ENCODE results near the gene TTLL3. TPM values are rescaled to one million over a fixed set of nuclear protein-coding genes. Genes with fewer than 3 reads are reported as not detected.

The TTLL3 gene
- total and polyA plus RNA-seq, 2 of the 13 experiments (the other 11 are each of a cell fraction or from before 2014, with no cell fraction given) = 9.5 to 51.2 TPM

DNA sequence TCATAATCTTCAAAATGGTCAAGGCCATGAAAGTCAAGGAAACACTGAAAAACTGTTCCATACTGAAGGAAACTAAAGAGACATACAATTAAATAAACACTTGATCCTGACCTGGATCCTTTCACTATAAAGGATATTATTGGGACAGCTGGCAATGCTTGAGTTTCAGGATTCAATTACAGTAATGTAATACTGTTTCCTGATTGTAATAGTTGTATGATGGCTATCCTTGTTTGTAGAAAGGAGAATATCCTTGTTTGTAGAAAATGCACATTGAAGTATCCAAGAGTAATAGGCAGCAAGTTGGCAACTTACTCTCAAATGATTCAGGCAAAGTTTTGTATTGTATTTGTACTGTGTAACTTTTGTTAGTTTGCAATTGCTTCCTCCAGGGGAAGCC, 65.4 kb downstream of the TTLL3 start:
- no peak for ATAC-seq
- CTCF ChIA-PET (ENCODE audit: low intra/inter-chr PET ratio, low total read pairs) = no interaction called here

More for the DNA sequence above, 65.4 kb downstream of the TTLL3 start:
- no peaks in the 10 kb centered on the region for H3K27me3 ChIP-seq (ENCODE audit: control insufficient read depth in 1 of 2, insufficient read depth in 2 of 2, low read length in 2 of 2)
- POLR2A ChIA-PET = interaction anchor here (1.0 to 3.2 kb wide), 4 partner anchors 11 to 58 kb away, joined by 3 to 9 read pairs (median 5); partner anchors contain the start of gene RPUSD3
- no peaks in the 10 kb centered on the region for H4K20me1 ChIP-seq (ENCODE audit: insufficient read depth, low read length)
- no peak for FAIRE-seq
- H2AFZ ChIP-seq (ENCODE audit: low read length) = no peak overlapping the region
- in situ Hi-C loops (cut with HindIII; ENCODE audit: extremely low pct_ligation_motif_present, low pct_unique_long_range_greater_than_20kb) = no loop called here
- H3K4me3 ChIP-seq (replicated peaks in 1 of 3; ENCODE audit: insufficient read depth in 1 of 3, low read depth in 2 of 3, low read length in 3 of 3) = no peak overlapping the region
- no peak overlapping the region for H3K27ac ChIP-seq (ENCODE audit: extremely low read length, insufficient read depth, low read length)
- H3K4me2 ChIP-seq (ENCODE audit: low read depth, low read length) = no peak overlapping the region
- DNase-seq (ENCODE audit: low spot score) = no peak
- no TSS peak for BruUV-seq (replicated peaks)
- peaks cover 41% of the 10 kb centered on the region for H3K4me1 ChIP-seq (ENCODE audit: insufficient read depth, low read length)
- TF ChIP-seq ZNF839 (CRISPR knock-in tag; IDR thresholded peaks at IDR 0.05; ENCODE audit: borderline replicate concordance) (no peak), NR2F1 (CRISPR knock-in tag; IDR thresholded peaks at IDR 0.05) (no peak), ZNF713 (CRISPR knock-in tag; IDR thresholded peaks at IDR 0.05) (no peak), MAFG (CRISPR knock-in tag; IDR thresholded peaks at IDR 0.05) (no peak), MAFK (conservative IDR thresholded peaks at IDR 0.05 in 1 of 2, IDR thresholded peaks at IDR 0.05 in 1 of 2; ENCODE audit: low read length in 2 of 2) (no peak), ZNF746 (CRISPR knock-in tag; IDR thresholded peaks at IDR 0.05) (no peak), FOXO1 (CRISPR knock-in tag; IDR thresholded peaks at IDR 0.05) (no peak), HOXD1 (CRISPR knock-in tag; IDR thresholded peaks at IDR 0.05) (no peak), EHMT2 (IDR thresholded peaks at IDR 0.05; ENCODE audit: borderline replicate concordance, low read depth, low read length) (no peak), IRF2 (CRISPR knock-in tag; IDR thresholded peaks at IDR 0.05) (no peak), KLF6 (CRISPR knock-in tag; IDR thresholded peaks at IDR 0.05) (no peak)
- TF ChIP-seq, protein P1, sequence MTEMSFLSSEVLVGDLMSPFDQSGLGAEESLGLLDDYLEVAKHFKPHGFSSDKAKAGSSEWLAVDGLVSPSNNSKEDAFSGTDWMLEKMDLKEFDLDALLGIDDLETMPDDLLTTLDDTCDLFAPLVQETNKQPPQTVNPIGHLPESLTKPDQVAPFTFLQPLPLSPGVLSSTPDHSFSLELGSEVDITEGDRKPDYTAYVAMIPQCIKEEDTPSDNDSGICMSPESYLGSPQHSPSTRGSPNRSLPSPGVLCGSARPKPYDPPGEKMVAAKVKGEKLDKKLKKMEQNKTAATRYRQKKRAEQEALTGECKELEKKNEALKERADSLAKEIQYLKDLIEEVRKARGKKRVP (CRISPR knock-in tag; IDR thresholded peaks at IDR 0.05) = no peak
- TF ChIP-seq, protein P2, sequence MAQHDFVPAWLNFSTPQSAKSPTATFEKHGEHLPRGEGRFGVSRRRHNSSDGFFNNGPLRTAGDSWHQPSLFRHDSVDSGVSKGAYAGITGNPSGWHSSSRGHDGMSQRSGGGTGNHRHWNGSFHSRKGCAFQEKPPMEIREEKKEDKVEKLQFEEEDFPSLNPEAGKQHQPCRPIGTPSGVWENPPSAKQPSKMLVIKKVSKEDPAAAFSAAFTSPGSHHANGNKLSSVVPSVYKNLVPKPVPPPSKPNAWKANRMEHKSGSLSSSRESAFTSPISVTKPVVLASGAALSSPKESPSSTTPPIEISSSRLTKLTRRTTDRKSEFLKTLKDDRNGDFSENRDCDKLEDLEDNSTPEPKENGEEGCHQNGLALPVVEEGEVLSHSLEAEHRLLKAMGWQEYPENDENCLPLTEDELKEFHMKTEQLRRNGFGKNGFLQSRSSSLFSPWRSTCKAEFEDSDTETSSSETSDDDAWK (CRISPR knock-in tag; IDR thresholded peaks at IDR 0.05) = no peak
- TF ChIP-seq, protein P3, sequence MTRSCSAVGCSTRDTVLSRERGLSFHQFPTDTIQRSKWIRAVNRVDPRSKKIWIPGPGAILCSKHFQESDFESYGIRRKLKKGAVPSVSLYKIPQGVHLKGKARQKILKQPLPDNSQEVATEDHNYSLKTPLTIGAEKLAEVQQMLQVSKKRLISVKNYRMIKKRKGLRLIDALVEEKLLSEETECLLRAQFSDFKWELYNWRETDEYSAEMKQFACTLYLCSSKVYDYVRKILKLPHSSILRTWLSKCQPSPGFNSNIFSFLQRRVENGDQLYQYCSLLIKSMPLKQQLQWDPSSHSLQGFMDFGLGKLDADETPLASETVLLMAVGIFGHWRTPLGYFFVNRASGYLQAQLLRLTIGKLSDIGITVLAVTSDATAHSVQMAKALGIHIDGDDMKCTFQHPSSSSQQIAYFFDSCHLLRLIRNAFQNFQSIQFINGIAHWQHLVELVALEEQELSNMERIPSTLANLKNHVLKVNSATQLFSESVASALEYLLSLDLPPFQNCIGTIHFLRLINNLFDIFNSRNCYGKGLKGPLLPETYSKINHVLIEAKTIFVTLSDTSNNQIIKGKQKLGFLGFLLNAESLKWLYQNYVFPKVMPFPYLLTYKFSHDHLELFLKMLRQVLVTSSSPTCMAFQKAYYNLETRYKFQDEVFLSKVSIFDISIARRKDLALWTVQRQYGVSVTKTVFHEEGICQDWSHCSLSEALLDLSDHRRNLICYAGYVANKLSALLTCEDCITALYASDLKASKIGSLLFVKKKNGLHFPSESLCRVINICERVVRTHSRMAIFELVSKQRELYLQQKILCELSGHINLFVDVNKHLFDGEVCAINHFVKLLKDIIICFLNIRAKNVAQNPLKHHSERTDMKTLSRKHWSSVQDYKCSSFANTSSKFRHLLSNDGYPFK (CRISPR knock-in tag; IDR thresholded peaks at IDR 0.05; ENCODE audit: borderline replicate concordance) = no peak
- TF ChIP-seq, protein P4, sequence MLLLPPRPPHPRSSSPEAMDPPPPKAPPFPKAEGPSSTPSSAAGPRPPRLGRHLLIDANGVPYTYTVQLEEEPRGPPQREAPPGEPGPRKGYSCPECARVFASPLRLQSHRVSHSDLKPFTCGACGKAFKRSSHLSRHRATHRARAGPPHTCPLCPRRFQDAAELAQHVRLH (CRISPR knock-in tag; IDR thresholded peaks at IDR 0.05; ENCODE audit: borderline replicate concordance, low read depth) = no peak
- TF ChIP-seq, protein P5, sequence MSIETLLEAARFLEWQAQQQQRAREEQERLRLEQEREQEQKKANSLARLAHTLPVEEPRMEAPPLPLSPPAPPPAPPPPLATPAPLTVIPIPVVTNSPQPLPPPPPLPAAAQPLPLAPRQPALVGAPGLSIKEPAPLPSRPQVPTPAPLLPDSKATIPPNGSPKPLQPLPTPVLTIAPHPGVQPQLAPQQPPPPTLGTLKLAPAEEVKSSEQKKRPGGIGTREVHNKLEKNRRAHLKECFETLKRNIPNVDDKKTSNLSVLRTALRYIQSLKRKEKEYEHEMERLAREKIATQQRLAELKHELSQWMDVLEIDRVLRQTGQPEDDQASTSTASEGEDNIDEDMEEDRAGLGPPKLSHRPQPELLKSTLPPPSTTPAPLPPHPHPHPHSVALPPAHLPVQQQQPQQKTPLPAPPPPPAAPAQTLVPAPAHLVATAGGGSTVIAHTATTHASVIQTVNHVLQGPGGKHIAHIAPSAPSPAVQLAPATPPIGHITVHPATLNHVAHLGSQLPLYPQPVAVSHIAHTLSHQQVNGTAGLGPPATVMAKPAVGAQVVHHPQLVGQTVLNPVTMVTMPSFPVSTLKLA (IDR thresholded peaks at IDR 0.05) = no peak
- TF ChIP-seq, protein P6, sequence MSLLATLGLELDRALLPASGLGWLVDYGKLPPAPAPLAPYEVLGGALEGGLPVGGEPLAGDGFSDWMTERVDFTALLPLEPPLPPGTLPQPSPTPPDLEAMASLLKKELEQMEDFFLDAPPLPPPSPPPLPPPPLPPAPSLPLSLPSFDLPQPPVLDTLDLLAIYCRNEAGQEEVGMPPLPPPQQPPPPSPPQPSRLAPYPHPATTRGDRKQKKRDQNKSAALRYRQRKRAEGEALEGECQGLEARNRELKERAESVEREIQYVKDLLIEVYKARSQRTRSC (CRISPR knock-in tag; IDR thresholded peaks at IDR 0.05; ENCODE audit: low read depth) = no peak
- no peaks in the 10 kb centered on the region for H3K79me2 ChIP-seq (ENCODE audit: insufficient read depth, low read length)
- H3K9me3 ChIP-seq (ENCODE audit: low read length) = no peaks in the 10 kb centered on the region
- no peak overlapping the region for H3K9ac ChIP-seq (ENCODE audit: insufficient read depth, low read depth, low read length)
- intact Hi-C loops (cut with micrococcal nuclease; ENCODE audit: unreplicated experiment) = loop anchor here (5.0 kb wide), 1 partner anchor 42 kb away; the partner anchor contains the start of gene IL17RC
- H3K36me3 ChIP-seq (replicated peaks in 1 of 2; ENCODE audit: control insufficient read depth in 1 of 2, insufficient read depth in 2 of 2, low read length in 2 of 2) = no peaks in the 10 kb centered on the region

Measured in HepG2 (cell line).